IPS-18a (cell line): ENCODE measurements around the gene N4BP2L2.

Experiments used
- H3K27ac ChIP-seq: one replicate; pipeline ENCODE4 v1.5.1; 2013; ENCODE audit warnings: low read length
- H3K27me3 ChIP-seq: one replicate; pipeline ENCODE4 v1.6.1; 2013; ENCODE audit warnings: mild to moderate bottlenecking, low read length; ENCODE audit not compliant: control insufficient read depth, insufficient read depth
- H3K36me3 ChIP-seq: one replicate; pipeline ENCODE4 v1.6.1; 2013; ENCODE audit warnings: low read depth, low read length; ENCODE audit not compliant: control insufficient read depth
- H3K4me1 ChIP-seq: one replicate; pipeline ENCODE4 v1.6.1; 2013; ENCODE audit warnings: low read depth, low read length; ENCODE audit not compliant: control insufficient read depth
- H3K4me3 ChIP-seq: one replicate; pipeline ENCODE4 v1.5.1; 2013; ENCODE audit warnings: low read length
- H3K9ac ChIP-seq: one replicate; pipeline ENCODE4 v1.6.1; 2013; ENCODE audit warnings: mild to moderate bottlenecking, low read length, moderate library complexity
- H3K9me3 ChIP-seq: one replicate; pipeline ENCODE4 v1.6.1; 2013; ENCODE audit warnings: low read depth, low read length; ENCODE audit not compliant: control insufficient read depth

The N4BP2L2 gene

DNA sequence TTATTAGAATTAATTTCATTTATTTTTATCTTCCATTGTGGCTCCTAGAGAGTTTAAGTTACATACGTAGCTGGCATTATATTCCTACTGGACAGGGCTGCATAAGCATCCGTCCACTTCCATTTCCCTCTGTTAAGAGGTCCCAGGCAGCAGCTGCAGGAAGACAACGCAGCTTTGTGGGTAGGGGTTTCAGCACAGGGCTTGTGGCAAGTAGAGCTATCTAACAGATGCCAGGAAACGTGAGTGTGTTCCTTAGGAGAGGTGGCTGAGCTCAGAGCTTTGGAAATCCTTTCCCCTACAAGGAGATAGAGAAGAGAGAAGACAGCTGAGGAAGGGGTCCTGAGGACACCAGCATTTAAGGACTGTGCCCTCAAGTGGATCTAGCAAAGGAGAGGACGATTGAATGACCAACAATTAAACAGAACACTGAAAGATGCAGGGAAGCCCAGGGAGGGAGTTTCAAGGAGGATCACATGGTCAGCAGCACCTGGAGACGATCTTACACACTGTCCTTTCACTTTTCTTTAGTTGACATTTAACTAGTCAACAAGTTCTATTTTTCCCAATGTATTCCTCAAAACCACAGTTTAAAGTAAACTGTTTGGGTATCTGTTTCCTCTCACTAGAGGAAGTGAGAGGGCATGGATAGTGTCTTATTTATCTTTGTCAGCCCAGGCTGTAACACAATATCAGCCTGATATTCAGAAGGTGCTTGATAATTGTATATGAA is 108.4 kb downstream of the N4BP2L2 start:
- H3K4me3 ChIP-seq, result no peak overlapping the region
- no peak overlapping the region for H3K9ac ChIP-seq
- peaks cover 3% of the 10 kb centered on the region for H3K4me1 ChIP-seq
- H3K27ac ChIP-seq, result no peak overlapping the region
- H3K9me3 ChIP-seq, result no peaks in the 10 kb centered on the region
- peaks cover 23% of the 10 kb centered on the region for H3K27me3 ChIP-seq
- no peaks in the 10 kb centered on the region for H3K36me3 ChIP-seq

DNA sequence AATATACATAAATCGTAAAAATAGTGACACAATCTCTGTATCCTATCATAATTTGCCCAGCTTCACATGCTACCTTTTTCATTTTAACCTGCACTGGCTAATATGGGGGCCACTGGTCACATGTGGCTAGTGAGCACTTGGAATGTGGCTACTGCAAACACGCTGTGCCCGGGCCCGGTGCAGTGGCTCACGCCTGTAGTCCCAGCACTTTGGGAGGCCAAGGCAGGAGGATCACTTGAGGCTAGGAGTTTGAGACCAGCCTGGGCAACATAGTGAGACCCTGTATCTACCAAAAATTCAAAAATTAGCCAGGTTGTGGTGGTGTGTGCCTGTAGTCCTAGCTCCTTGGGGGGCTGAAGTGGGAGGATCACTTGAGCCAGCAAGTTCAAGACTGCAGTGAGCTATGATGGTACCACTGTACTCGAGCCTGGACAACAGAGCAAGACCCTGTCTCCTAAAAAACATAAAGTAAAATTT is 109.1 kb downstream of the N4BP2L2 start:
- H3K4me3 ChIP-seq, result no peak overlapping the region
- H3K9ac ChIP-seq, result no peak overlapping the region
- peaks cover 3% of the 10 kb centered on the region for H3K4me1 ChIP-seq
- H3K36me3 ChIP-seq, result no peaks in the 10 kb centered on the region
- no peaks in the 10 kb centered on the region for H3K9me3 ChIP-seq
- peaks cover 25% of the 10 kb centered on the region for H3K27me3 ChIP-seq
- H3K27ac ChIP-seq, result no peak overlapping the region

DNA sequence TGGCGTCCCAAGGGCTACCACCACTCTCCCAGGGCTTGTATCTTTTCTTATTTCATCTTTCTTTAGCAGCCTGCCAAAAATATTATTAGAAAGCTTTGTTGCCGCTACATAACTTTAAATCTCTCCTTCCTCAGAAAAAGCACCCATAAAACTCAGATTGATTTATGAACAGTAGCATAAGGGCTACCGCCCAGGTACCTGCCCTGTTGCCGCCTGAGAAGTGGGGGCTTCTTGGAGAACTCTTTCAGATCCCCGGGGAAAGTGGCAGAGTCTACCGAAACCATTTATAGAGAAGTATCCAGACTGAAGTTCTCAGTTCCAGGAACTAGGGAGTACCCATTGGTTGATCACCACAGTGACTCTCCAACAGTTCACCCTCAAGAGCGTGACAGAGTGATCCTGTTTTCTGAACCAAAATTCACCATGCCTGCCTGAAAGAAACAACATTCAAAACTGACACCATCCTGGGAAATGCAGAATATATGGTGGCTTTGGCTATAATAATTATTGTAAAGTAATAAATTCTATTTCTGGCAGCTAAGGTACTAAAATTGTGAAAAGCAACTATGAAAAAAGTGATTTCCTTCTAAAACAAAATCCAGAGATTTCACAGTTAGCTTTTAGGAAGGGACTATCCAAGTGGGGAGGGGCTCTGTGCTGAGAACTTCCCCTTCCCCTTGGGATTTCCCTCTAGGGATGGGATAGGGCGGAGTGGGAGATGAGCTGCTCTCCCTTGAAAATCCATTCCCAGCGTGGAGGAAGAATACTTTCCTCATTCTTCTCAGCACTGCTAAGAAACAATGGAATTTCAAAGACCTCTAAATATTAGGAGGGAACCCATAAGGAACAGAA is 109.8 kb downstream of the N4BP2L2 start:
- H3K36me3 ChIP-seq, result no peaks in the 10 kb centered on the region
- no peak overlapping the region for H3K27ac ChIP-seq
- H3K4me3 ChIP-seq, result peak overlapping the region; percentile 78
- H3K9me3 ChIP-seq, result no peaks in the 10 kb centered on the region
- peaks cover 3% of the 10 kb centered on the region for H3K4me1 ChIP-seq
- H3K9ac ChIP-seq, result peak overlapping the region; percentile 32
- H3K27me3 ChIP-seq, result peaks cover 25% of the 10 kb centered on the region

DNA sequence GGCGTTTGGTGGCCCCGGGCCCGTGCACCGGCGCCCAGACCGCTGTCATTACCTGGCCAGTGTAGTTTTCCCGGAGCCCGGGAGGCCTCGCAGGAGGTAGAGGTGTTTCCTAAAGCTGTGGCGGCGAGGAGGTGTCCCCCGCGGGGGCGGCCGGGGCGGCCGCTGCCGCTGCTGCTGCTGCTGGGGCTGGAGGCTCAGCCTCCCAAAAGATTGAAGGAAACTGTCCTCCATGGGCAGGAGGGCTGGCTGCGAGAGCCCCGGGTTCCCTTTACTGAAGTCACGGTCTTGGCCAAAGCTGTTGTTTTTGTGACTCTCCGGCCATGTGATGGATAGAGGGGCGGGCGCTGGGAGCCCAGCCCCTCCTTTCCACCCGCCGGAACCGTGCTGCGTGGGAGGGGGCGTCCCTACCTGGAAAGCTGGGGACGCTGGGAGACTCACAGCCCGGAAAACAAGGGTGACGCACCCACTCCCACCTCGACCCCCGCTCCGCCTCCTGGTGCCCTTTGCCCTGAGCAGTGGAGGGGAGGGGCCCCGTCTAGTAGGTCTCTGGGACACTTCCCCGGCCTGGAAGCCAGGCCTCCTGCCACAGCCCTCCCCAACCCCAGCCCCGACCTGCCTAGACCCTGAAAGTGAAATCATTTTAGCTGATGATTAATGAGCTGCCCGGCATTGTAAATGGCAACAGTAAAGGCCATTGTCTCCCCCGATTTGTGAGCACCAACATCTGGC is 110.6 kb downstream of the N4BP2L2 start, which contains the start of gene N4BP2L1:
Gene N4BP2L1 (minus strand): TSS at position 279 of the 729 bp plus-strand sequence. CDS start 48 bp downstream, at position 231.
- Histone ChIP-seq H3K27me3 (peaks cover 25% of the 10 kb centered on the region), H3K36me3 (no peaks in the 10 kb centered on the region), H3K27ac (no peak within 1 kb of the TSS), H3K4me1 (peaks cover 3% of the 10 kb centered on the region), H3K9me3 (no peaks in the 10 kb centered on the region), H3K9ac (peak within 1 kb of the TSS; percentile 32), H3K4me3 (peak within 1 kb of the TSS; percentile 78)

DNA sequence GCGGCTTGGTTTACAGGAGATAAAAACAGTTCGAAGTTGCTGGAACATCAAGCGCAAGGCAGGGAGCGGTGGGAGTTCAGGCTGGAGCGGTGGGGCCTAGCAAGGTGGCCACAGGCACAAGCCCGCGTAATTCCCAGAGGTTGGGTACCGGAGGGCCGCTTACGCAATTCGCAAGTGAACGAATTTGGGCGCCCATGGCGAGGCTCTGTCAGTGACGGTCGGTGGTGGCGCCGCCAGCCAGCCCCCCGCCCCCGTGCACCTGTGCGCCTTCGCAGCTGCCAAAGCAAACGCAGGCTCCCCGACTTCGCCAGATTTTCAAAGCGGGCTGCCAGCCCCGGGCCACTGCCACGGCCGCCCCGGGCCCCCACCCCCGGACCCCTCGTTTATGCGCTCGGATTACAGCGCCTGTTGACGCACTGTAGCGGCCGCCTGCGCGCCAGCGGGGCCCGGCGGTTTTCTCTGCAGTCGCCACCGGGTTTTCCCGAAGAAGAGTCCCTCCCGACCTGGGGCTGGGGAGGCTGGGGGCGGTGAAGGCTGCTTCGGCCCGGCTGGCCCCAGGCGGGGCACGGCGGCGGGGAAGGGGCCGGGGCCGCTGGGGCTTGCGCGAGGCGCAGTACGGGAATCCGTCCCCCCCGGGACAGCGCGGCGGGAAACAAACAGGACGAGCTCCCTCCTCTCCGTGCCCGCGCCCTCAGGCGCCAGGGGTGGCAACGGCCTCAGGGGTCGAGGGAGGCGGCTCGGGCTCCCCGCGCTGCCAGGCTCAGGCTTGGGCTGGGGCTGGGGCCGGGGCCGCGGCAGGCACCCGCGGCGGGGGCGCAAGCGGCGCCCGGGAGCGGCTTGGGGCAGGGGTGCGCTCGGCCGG is 111.4 kb downstream of the N4BP2L2 start:
- Histone ChIP-seq H3K36me3 (no peaks in the 10 kb centered on the region), H3K27me3 (peaks cover 25% of the 10 kb centered on the region), H3K9me3 (no peaks in the 10 kb centered on the region), H3K27ac (no peak overlapping the region), H3K4me1 (peaks cover 3% of the 10 kb centered on the region), H3K9ac (peak overlapping the region; percentile 32), H3K4me3 (peak overlapping the region; percentile 78)

DNA sequence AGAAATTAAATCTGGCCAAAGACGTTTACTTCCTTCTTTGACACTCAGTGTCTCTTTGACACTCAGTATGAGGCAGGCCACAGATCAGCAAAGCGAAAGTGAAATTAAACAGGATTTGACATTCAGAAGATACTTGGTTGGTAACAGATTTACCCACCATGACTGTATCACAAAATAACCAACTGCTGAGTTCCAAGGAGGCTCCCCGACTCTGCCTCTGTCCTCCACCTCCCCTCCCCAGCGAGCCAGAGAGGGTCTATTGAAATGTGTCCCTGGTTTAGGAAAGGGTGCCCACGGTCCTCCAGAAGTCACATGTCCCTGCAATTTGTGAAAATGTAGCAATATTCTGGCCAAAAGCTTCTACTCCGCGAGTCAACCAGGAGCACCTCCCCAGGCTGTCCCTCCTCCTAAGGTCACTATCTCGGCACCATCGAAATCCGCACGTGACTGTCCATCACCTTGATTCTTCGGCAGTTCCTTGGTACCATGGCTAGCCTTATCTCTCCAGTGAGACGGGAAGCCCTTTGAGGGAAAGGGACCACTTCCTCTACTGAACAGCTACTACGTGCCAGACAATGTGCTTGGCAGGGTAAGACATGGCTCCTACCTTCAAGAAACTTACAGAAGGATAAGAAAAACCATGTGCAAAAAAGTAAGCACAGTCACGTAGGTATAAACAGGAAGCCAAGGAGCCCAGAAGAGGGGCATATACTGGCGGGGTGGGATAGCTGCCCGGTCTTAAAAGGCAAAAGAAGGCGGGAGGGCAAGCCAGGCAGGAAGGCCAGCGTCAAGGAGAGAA is 112.2 kb downstream of the N4BP2L2 start:
- H3K9ac ChIP-seq, result no peak overlapping the region

DNA sequence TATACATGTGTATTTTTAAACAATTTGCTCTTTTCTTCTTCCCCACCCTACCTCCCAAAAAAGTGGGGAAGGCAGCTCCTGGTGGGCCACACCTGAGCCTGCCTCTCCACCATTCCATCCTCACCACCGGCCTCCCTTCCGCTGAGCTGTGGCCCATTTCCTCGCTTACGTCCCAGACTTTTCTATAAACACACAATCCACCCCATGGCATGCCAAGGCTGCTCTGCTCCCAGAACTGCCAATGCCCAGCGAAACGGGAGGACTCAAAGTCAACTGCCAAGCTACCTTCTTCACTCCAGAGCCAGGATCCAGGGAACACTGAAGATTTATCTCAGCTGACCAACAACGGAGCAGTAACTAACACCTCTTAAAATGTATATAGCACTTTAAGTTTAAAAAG is 113.4 kb downstream of the N4BP2L2 start:
- H3K4me3 ChIP-seq, result no peak overlapping the region
- H3K9me3 ChIP-seq, result no peaks in the 10 kb centered on the region
- peaks cover 3% of the 10 kb centered on the region for H3K4me1 ChIP-seq
- no peak overlapping the region for H3K27ac ChIP-seq
- peaks cover 25% of the 10 kb centered on the region for H3K27me3 ChIP-seq
- H3K9ac ChIP-seq, result no peak overlapping the region
- H3K36me3 ChIP-seq, result no peaks in the 10 kb centered on the region

More for the DNA sequence above, 112.2 kb downstream of the N4BP2L2 start:
- Histone ChIP-seq H3K27ac (no peak overlapping the region), H3K4me3 (peak overlapping the region; percentile 78), H3K27me3 (peaks cover 25% of the 10 kb centered on the region), H3K9me3 (no peaks in the 10 kb centered on the region), H3K36me3 (no peaks in the 10 kb centered on the region), H3K4me1 (peaks cover 3% of the 10 kb centered on the region)

DNA sequence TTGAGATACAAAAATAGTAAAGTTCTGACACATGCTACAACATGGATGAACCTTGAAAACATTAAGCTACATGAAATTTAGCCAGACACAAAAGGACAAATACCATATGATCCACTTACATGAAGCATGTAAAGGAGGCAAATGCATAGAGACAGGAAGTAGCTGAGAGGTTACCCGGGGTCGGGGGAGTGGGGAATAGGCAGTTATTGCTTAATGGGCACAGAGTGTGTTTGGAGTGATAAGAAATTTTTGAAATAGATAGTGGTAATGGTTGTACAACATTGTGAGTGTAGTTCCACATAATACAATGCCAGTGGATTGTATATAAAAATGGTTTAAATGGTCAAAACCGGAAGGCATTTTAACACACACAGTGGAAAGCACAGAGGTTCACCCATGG is 115.0 kb downstream of the N4BP2L2 start:
- no peak overlapping the region for H3K9ac ChIP-seq
- H3K36me3 ChIP-seq, result no peaks in the 10 kb centered on the region
- H3K27ac ChIP-seq, result no peak overlapping the region
- no peak overlapping the region for H3K4me3 ChIP-seq
- H3K4me1 ChIP-seq, result peaks cover 3% of the 10 kb centered on the region
- H3K9me3 ChIP-seq, result no peaks in the 10 kb centered on the region
- H3K27me3 ChIP-seq, result peaks cover 23% of the 10 kb centered on the region

DNA sequence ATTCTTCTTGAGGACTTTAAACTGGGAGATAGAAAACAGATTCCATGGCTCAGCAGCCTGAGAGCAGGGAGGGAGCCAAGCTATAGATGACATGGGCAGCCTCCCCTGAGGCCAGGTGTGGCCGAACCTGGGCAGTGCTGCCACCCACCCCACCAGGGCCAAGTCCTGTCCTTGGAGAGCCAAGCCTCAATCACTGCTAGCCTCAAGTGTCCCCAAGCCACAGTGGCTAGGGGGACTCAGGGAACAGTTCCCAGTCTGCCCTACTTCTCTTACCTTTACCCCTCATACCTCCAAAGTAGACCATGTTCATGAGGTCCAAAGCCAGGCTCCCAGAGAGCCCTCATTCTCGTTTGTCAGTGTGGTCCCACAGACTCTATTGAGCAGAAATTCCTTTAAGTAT is 118.7 kb downstream of the N4BP2L2 start:
- Histone ChIP-seq H3K9ac (no peak overlapping the region), H3K9me3 (no peaks in the 10 kb centered on the region), H3K4me3 (no peak overlapping the region), H3K27me3 (no peaks in the 10 kb centered on the region), H3K27ac (no peak overlapping the region), H3K36me3 (no peaks in the 10 kb centered on the region), H3K4me1 (no peaks in the 10 kb centered on the region)

DNA sequence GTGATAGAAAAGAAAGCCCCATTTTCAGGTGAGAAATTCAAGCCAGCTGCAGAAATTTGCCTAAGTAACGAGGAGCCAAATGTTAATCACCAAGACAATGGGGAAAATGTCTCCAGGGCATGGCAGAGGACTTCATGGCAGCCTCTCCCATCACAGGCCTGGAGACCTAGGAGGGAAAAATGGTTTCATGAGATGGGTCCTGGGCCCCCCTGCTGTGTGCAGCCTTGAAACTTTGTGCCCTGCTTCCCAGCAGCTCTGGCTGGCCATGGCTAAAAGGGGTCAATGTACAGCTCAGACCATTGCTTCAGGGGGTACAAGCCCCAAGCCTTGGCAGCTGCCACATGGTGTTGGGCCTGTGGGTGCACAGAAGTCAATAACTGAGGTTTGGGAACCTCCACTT is 120.6 kb downstream of the N4BP2L2 start:
- H3K36me3 ChIP-seq, result no peaks in the 10 kb centered on the region
- no peak overlapping the region for H3K9ac ChIP-seq

More for the DNA sequence above, 120.6 kb downstream of the N4BP2L2 start:
- Histone ChIP-seq H3K4me3 (no peak overlapping the region), H3K4me1 (no peaks in the 10 kb centered on the region), H3K9me3 (no peaks in the 10 kb centered on the region), H3K27me3 (no peaks in the 10 kb centered on the region), H3K27ac (no peak overlapping the region)
